Measurements from ENCODE around the gene GSTT4. TPM values are rescaled to one million over a fixed set of nuclear protein-coding genes. Genes with fewer than 3 reads are reported as not detected.
A peak's percentile ranks its signal among the peaks of the same experiment; 100 is the strongest.

The GSTT4 gene
- total and polyA plus RNA-seq, 9 of the 15 experiments (the other 6 are each of a cell fraction or from before 2014, with no cell fraction given), result not detected

- in situ Hi-C loops (cut with MboI), result no loop called here
Observed at GRCh38 chr22:24021304-24021703, 16.1 kb upstream of the GSTT4 start.

GRCh38 chr22:24016156-24016555, 10.9 kb upstream of the GSTT4 start:
- Histone ChIP-seq H4K20me1 (replicated peaks; ENCODE audit: control insufficient read depth, insufficient read depth, low read length) (no peaks in the 10 kb centered on the region), H3K27ac (ENCODE audit: extremely low read depth, low read depth, low read length) (no peak overlapping the region), H2AFZ (ENCODE audit: low read depth, low read length) (no peak overlapping the region), H3K9me1 (ENCODE audit: control insufficient read depth, insufficient read depth, low read length) (no peaks in the 10 kb centered on the region), H3K9me3 (replicated peaks; ENCODE audit: control insufficient read depth, insufficient read depth, low read depth, low read length) (no peaks in the 10 kb centered on the region), H3K79me2 (ENCODE audit: control insufficient read depth, insufficient read depth, low read length) (peaks cover 90% of the 10 kb centered on the region), H3K4me2 (ENCODE audit: insufficient read depth, low read length) (no peak overlapping the region), H3K4me3 (no peak overlapping the region), H3K27me3 (ENCODE audit: control insufficient read depth in 2 of 2, insufficient read depth in 2 of 2, low read length in 2 of 2) (no peaks in the 10 kb centered on the region), H3K4me1 (replicated peaks in 1 of 2; ENCODE audit: control insufficient read depth in 2 of 2, insufficient read depth in 2 of 2, low read length in 2 of 2) (peaks cover 2 to 5% of the 10 kb centered on the region in 2 experiments; a peak in 3 of 5 replicates), H3K36me3 (ENCODE audit: control insufficient read depth, insufficient read depth, low read length) (peaks cover 14% of the 10 kb centered on the region; the same call in 2 of the 3 replicates), H3K9ac (ENCODE audit: insufficient read depth in 1 of 2, low read depth in 2 of 2, low read length in 2 of 2) (no peak overlapping the region)
- BruUV-seq (replicated peaks), result no TSS peak
- intact Hi-C loops (cut with micrococcal nuclease), result no loop called here
- no peak for TF ChIP-seq MCM2 (IDR thresholded peaks at IDR 0.05; ENCODE audit: low read depth)
- no peak for TF ChIP-seq HNRNPH1 (optimal IDR thresholded peaks at IDR 0.05; ENCODE audit: low read depth, low read length)
- TF ChIP-seq NFRKB (IDR thresholded peaks at IDR 0.05; ENCODE audit: low read depth), result no peak
- no peak for TF ChIP-seq TBP (optimal IDR thresholded peaks at IDR 0.05; ENCODE audit: low read depth, low read length)
- TF ChIP-seq EHMT2 (IDR thresholded peaks at IDR 0.05), result no peak
- TF ChIP-seq MLX (CRISPR knock-in tag; conservative IDR thresholded peaks at IDR 0.05), result no peak
- 94% methylated on average over 1 of the region's 1 CpG for WGBS (ENCODE audit: insufficient coverage, low coverage, missing lambda C conversion rate)
- DNase-seq (ENCODE audit: extremely low read depth in 1 of 4, low spot score in 3 of 4) (no peak), FAIRE-seq (no peak), ATAC-seq (no peak)
- POLR2A ChIA-PET, result interaction anchor here (0.9 kb wide), 1 partner anchor 10 kb away, joined by 3 read pairs; no protein-coding TSS in a partner anchor
- CTCF ChIA-PET (ENCODE audit: low intra/inter-chr PET ratio), result no interaction called here
- in situ Hi-C loops (cut with MboI), result no loop called here

More at GRCh38 chr22:24021304-24021703, 16.1 kb upstream of the GSTT4 start:
- no peak overlapping the region for H3K4me2 ChIP-seq (ENCODE audit: insufficient read depth, low read length)
- no peak overlapping the region for H2AFZ ChIP-seq (ENCODE audit: low read depth, low read length)
- BruUV-seq (replicated peaks), result no TSS peak
- ATAC-seq (no peak), DNase-seq (ENCODE audit: extremely low read depth in 1 of 4, low spot score in 3 of 4) (no peak), FAIRE-seq (no peak)
- intact Hi-C loops (cut with micrococcal nuclease), result no loop called here
- no peak overlapping the region for H3K27ac ChIP-seq (ENCODE audit: extremely low read depth, low read depth, low read length)
- H3K4me3 ChIP-seq, result no peak overlapping the region
- no peaks in the 10 kb centered on the region for H4K20me1 ChIP-seq (replicated peaks; ENCODE audit: control insufficient read depth, insufficient read depth, low read length)
- ChIA-PET CTCF (ENCODE audit: low intra/inter-chr PET ratio) (no interaction called here), POLR2A (no interaction called here)
- peaks cover 85% of the 10 kb centered on the region for H3K79me2 ChIP-seq (ENCODE audit: control insufficient read depth, insufficient read depth, low read length)
- no peak for TF ChIP-seq POLR2G (IDR thresholded peaks at IDR 0.05; ENCODE audit: low read depth, low read length)
- TF ChIP-seq ZNF121 (CRISPR knock-in tag; conservative IDR thresholded peaks at IDR 0.05), result peak; percentile 85
- TF ChIP-seq RBM25 (IDR thresholded peaks at IDR 0.05; ENCODE audit: low read depth, low read length, severe bottlenecking), result peak; percentile 35
- TF ChIP-seq HMG20A (CRISPR knock-in tag; conservative IDR thresholded peaks at IDR 0.05), result no peak
- TF ChIP-seq ZNF668 (CRISPR knock-in tag; IDR thresholded peaks at IDR 0.05), result no peak
- 0 out of 2 replicates have a peak, but pooled peaks have one; percentile 20 for TF ChIP-seq BCOR (IDR thresholded peaks at IDR 0.05)
- peaks cover 10% of the 10 kb centered on the region; the same call in 1 of the 3 replicates for H3K36me3 ChIP-seq (ENCODE audit: control insufficient read depth, insufficient read depth, low read length)
- H3K27me3 ChIP-seq (ENCODE audit: control insufficient read depth in 2 of 2, insufficient read depth in 2 of 2, low read length in 2 of 2), result no peaks in the 10 kb centered on the region
- no peak overlapping the region for H3K9ac ChIP-seq (ENCODE audit: insufficient read depth in 1 of 2, low read depth in 2 of 2, low read length in 2 of 2)
- H3K4me1 ChIP-seq (replicated peaks in 1 of 2; ENCODE audit: control insufficient read depth in 2 of 2, insufficient read depth in 2 of 2, low read length in 2 of 2), result no peaks in the 10 kb centered on the region
- 86% methylated on average over 1 of the region's 3 CpGs for WGBS (ENCODE audit: insufficient coverage, low coverage, missing lambda C conversion rate)
- H3K9me1 ChIP-seq (ENCODE audit: control insufficient read depth, insufficient read depth, low read length), result no peaks in the 10 kb centered on the region
- no peaks in the 10 kb centered on the region for H3K9me3 ChIP-seq (replicated peaks; ENCODE audit: control insufficient read depth, insufficient read depth, low read depth, low read length)

Measured in K562 (cell line).